ES-I3 (cell line): ENCODE results near the gene FCGR3B.
"Not testable (repeated sequence)": the region's sequence is repeated elsewhere in the genome, so short reads cannot be mapped to it uniquely, and the experiment has no call there.

Experiments used
- H3K36me3 ChIP-seq: 2 replicates; pipeline ENCODE4 v1.6.1; 2013; ENCODE audit warnings: mild to moderate bottlenecking, low read length, control low read depth, moderate library complexity; ENCODE audit not compliant: insufficient read depth
- H3K4me1 ChIP-seq: 2 replicates; pipeline ENCODE4 v1.6.1; 2013; ENCODE audit warnings: mild to moderate bottlenecking, control low read depth, low read length; ENCODE audit not compliant: insufficient read depth
- H3K9ac ChIP-seq: 2 replicates; pipeline ENCODE4 v1.6.1; 2013; ENCODE audit warnings: low read depth, mild to moderate bottlenecking, low read length, moderate library complexity
- H3K9me3 ChIP-seq: 2 replicates; pipeline ENCODE4 v1.6.1; 2013; ENCODE audit warnings: mild to moderate bottlenecking, low read length, moderate library complexity; ENCODE audit not compliant: control insufficient read depth, insufficient read depth

Gene FCGR3B

GRCh38 chr1:161631076-161631475, at the start of gene FCGR3B:
FCGR3B (minus strand) TSS chr1:161631176; CDS start chr1:161631094, 82 bp downstream.
- no peaks in the 10 kb centered on the region for H3K36me3 ChIP-seq
- no peaks in the 10 kb centered on the region for H3K9me3 ChIP-seq
- H3K4me1 ChIP-seq: no peaks in the 10 kb centered on the region
- no peak within 1 kb of the TSS for H3K9ac ChIP-seq

- Histone ChIP-seq H3K4me1 (peaks cover 3% of the 10 kb centered on the region; the same call in 1 of the 2 replicates), H3K36me3 (no peaks in the 10 kb centered on the region), H3K9ac (no peak overlapping the region), H3K9me3 (no peaks in the 10 kb centered on the region)
Observed at GRCh38 chr1:161678500-161678899, 47.5 kb upstream of the FCGR3B start.

- Histone ChIP-seq H3K9ac (no peak overlapping the region), H3K36me3 (no peaks in the 10 kb centered on the region), H3K4me1 (peaks cover 3% of the 10 kb centered on the region; the same call in 1 of the 2 replicates), H3K9me3 (no peaks in the 10 kb centered on the region)
Observed at GRCh38 chr1:161676958-161677689, 46.1 kb upstream of the FCGR3B start.

GRCh38 chr1:161676441-161676840, 45.5 kb upstream of the FCGR3B start:
- H3K9me3 ChIP-seq: no peaks in the 10 kb centered on the region
- no peaks in the 10 kb centered on the region for H3K36me3 ChIP-seq
- H3K9ac ChIP-seq: no peak overlapping the region
- peaks cover 3% of the 10 kb centered on the region; the same call in 1 of the 2 replicates for H3K4me1 ChIP-seq

DNA sequence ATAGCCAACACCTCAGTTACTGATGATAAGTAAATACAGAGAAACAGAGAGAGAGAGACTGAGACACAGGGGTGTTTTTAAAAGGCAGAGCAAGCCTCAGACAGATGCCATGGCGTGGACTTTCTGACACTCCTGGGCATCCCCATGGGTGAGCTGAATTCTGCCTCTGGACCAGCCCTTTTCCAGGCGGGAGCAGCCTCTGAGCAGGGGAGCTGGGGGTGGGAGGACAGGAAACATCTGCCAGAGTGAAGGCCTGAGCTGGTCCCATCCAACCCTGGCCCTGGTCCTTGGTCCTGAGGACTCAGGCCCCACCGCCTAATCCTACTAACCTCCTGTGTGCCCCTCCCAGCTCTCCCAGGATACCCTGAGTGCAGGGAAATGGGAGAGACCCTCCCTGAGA, 43.9 kb upstream of the FCGR3B start:
- H3K4me1 ChIP-seq, H3K36me3 ChIP-seq, H3K9me3 ChIP-seq, H3K9ac ChIP-seq: not testable (repeated sequence)

GRCh38 chr1:161674447-161674846, 43.5 kb upstream of the FCGR3B start:
- H3K9ac ChIP-seq, H3K36me3 ChIP-seq, H3K4me1 ChIP-seq, H3K9me3 ChIP-seq: not testable (repeated sequence)

DNA sequence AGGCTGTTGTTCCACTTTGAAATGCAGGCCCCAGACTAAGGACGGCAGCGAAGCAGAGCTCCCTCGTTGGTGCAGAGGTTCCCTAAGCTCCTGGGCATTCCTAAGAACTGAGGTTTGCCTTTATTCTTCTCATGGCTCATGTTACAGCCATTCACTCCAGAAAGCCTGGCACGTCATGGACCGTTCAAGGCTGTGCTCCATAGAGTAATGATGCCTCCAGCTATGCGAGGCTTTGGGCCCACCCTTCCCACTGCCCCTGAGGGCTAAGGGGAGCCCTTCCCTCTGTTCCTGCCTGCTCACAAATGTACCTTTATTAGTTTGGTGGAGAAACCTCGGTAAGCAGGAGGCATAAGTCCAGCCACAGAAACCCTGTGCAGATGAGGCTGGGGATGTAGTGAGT, 42.5 kb upstream of the FCGR3B start:
- H3K9ac ChIP-seq, H3K9me3 ChIP-seq, H3K36me3 ChIP-seq: not testable (repeated sequence)

DNA sequence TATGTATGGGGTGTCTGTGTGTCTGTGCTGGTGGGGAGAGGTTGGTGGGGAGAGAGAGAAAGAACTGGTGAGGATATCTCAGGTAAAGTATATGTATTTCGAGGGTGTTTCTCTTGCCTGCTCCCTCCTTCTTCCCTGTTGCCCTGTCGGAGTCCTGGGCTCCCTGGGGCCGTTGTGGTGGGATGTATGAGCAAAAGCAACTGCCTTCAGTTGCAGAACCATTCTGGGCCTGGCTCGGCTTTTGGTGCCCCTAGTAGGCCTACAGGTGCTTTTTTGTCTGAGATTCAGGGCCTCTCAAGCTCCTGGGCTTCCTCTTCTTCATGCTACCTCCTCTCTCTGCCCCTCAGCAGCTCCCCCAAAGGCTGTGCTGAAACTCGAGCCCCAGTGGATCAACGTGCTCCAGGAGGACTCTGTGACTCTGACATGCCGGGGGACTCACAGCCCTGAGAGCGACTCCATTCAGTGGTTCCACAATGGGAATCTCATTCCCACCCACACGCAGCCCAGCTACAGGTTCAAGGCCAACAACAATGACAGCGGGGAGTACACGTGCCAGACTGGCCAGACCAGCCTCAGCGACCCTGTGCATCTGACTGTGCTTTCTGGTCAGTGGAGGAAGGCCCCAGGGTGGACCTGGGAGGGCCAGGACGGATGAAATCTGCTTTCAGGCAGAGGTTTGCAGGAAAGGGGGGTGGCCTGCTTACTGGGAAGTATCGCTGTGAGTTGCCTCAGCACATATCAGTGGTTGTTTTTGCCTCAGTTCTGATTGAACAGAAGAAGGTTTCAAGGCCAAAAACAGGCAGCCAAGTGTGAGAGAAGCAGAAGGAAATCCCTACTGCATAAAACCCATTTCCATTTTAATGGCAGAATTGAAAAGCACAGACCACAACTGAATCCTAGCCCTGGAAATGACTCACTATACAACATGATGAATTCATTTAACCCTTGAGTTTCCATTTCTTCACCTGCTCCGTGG, 40.4 kb upstream of the FCGR3B start:
- H3K9ac ChIP-seq, H3K36me3 ChIP-seq, H3K4me1 ChIP-seq, H3K9me3 ChIP-seq: not testable (repeated sequence)

More for the DNA sequence above, 42.5 kb upstream of the FCGR3B start:
- not testable (repeated sequence) for H3K4me1 ChIP-seq

- not testable (repeated sequence) for H3K9ac ChIP-seq, H3K4me1 ChIP-seq, H3K36me3 ChIP-seq, H3K9me3 ChIP-seq
Observed at GRCh38 chr1:161664689-161665088, 33.7 kb upstream of the FCGR3B start.

- not testable (repeated sequence) for H3K9ac ChIP-seq, H3K36me3 ChIP-seq, H3K4me1 ChIP-seq, H3K9me3 ChIP-seq
Observed at GRCh38 chr1:161663569-161663968, 32.6 kb upstream of the FCGR3B start.

DNA sequence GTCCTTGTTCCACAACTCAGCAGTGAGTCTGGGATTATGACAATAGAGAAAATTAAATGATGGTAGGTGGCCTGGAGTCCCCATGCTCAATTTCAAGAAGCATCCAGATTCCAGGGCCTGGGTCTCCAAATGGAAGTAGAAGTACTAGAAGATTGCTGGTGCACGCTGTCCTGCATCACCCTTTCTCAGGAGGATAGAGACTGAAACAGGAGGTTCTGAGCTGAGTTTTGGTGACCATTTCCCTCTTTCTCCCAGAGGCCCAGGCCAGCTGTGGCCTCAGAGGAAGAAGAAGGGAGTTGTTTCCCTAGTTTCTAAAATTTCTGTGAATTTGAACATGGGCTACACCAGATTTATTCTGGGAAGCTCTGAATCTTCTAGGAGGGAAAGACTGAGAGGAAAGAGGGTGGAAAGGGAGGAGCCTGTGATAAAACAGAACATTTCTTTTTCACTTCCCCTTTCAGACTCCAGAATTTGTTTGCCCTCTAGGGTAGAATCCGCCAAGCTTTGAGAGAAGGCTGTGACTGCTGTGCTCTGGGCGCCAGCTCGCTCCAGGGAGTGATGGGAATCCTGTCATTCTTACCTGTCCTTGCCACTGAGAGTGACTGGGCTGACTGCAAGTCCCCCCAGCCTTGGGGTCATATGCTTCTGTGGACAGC, 31.8 kb upstream of the FCGR3B start, which contains the start of gene FCGR2B:
FCGR2B (plus strand) TSS at position 460 of the 656 bp plus-strand sequence; CDS start at position 559, 99 bp downstream.
- not testable (repeated sequence) for H3K36me3 ChIP-seq, H3K9me3 ChIP-seq, H3K4me1 ChIP-seq, H3K9ac ChIP-seq

- not testable (repeated sequence) for H3K9me3 ChIP-seq, H3K4me1 ChIP-seq, H3K9ac ChIP-seq, H3K36me3 ChIP-seq
Observed at GRCh38 chr1:161661660-161662311, 30.8 kb upstream of the FCGR3B start.

- H3K4me1 ChIP-seq, H3K36me3 ChIP-seq, H3K9me3 ChIP-seq: not testable (repeated sequence)
Observed at GRCh38 chr1:161658524-161658923, 27.5 kb upstream of the FCGR3B start.

GRCh38 chr1:161653971-161654370, 23.0 kb upstream of the FCGR3B start:
- H3K9me3 ChIP-seq: not testable (repeated sequence)

More at GRCh38 chr1:161658524-161658923, 27.5 kb upstream of the FCGR3B start:
- not testable (repeated sequence) for H3K9ac ChIP-seq

More at GRCh38 chr1:161653971-161654370, 23.0 kb upstream of the FCGR3B start:
- H3K4me1 ChIP-seq, H3K9ac ChIP-seq, H3K36me3 ChIP-seq: not testable (repeated sequence)
